GM12878 (cell line): ENCODE results near the gene GRIFIN. TPM values are rescaled to one million over a fixed set of nuclear protein-coding genes. Genes with fewer than 3 reads are reported as not detected.

ENCODE experiments used
- ATAC-seq: fragments of 200-7000 bp; cut with Tn5 transposase; 3 replicates; pipeline ENCODE4 v1.9.1; 2020; ENCODE audit warnings: mild to moderate bottlenecking, moderate library complexity
- BruUV-seq: library from RNA; stranded (reverse); fragments of 400-500 nt; replicated peaks from 2 replicates; lab custom pipeline; 2021; lab: Mats Ljungman, UMichigan
- CTCF ChIA-PET: fragments of 300-600 bp; sonication (Branson Sonifier 250); formaldehyde crosslinking; extraction: SDS; loops from one replicate; lab custom pipeline; 2021; ENCODE audit warnings: inconsistent platforms; lab: Yijun Ruan, JAX
- POLR2A ChIA-PET: fragments of 350-600 bp; formaldehyde crosslinking; extraction: SDS; loops from one replicate; lab custom pipeline; 2021; ENCODE audit warnings: inconsistent platforms; lab: Charles Lee
- RAD21 ChIA-PET: fragments of 300-600 bp; sonication (Branson Sonifier 250); formaldehyde crosslinking; loops from one replicate; lab custom pipeline; 2023; ENCODE audit warnings: antibody characterized with exemption; ENCODE audit not compliant: unreplicated experiment; lab: Charles Lee
- SMC1A ChIA-PET: fragments of 300-600 bp; sonication (Branson Sonifier 250); formaldehyde crosslinking; loops from one replicate; lab custom pipeline; 2023; ENCODE audit not compliant: unreplicated experiment, uncharacterized antibody; lab: Charles Lee
- DNase-seq: peaks from one replicate; pipeline ENCODE4 v3.0.0-alpha.2; 2011; ENCODE audit warnings: low read depth, low spot score
- FAIRE-seq: peaks from 3 replicates; lab custom pipeline; 2011; peaks lifted over from hg19 to GRCh38; lab: Jason Lieb, UNC
- H2AFZ ChIP-seq: 2 replicates; pipeline ENCODE4 v1.6.0; 2011; ENCODE audit warnings: low read depth, low read length, control low read depth; ENCODE audit not compliant: control insufficient read depth
- H3K27ac ChIP-seq: 2 replicates; pipeline ENCODE4 v1.5.1; 2011; ENCODE audit warnings: control low read depth; ENCODE audit not compliant: control insufficient read depth, insufficient read depth
- H3K27me3 ChIP-seq, 2 experiments: replicated peaks in 1 of 2; 2 replicates each; pipeline versions ENCODE4 v1.6.0 to v1.6.1; 2011; ENCODE audit warnings: low read length in 1 of 2; ENCODE audit not compliant: control insufficient read depth in 2 of 2, insufficient read depth in 2 of 2
- H3K36me3 ChIP-seq, 2 experiments: 2 replicates each; pipeline ENCODE4 v1.5.1; 2011; ENCODE audit warnings: low read length in 1 of 2; ENCODE audit not compliant: control insufficient read depth in 2 of 2, insufficient read depth in 2 of 2
- H3K4me1 ChIP-seq: 2 replicates; pipeline ENCODE4 v1.6.1; 2011; ENCODE audit warnings: mild to moderate bottlenecking, low read length, moderate library complexity, mixed read lengths; ENCODE audit not compliant: control insufficient read depth, insufficient read depth
- H3K4me2 ChIP-seq: 2 replicates; pipeline ENCODE4 v1.6.0; 2011; ENCODE audit warnings: control low read depth; ENCODE audit not compliant: control insufficient read depth, insufficient read depth
- H3K4me3 ChIP-seq: fragments of 200-600 bp; sonication (generic); 2 replicates; pipeline ENCODE4 v1.5.1; 2016
- H3K79me2 ChIP-seq: 2 replicates; pipeline ENCODE4 v1.6.0; 2011; ENCODE audit warnings: low read length; ENCODE audit not compliant: control insufficient read depth, insufficient read depth
- H3K9ac ChIP-seq: 2 replicates; pipeline ENCODE4 v1.8.0; 2011; ENCODE audit warnings: low read length, control low read depth, mixed read lengths; ENCODE audit not compliant: control insufficient read depth, insufficient read depth
- H3K9me3 ChIP-seq: replicated peaks from 3 replicates; pipeline ENCODE4 v1.5.1; 2011; ENCODE audit warnings: mild to moderate bottlenecking, low read length; ENCODE audit not compliant: control insufficient read depth, insufficient read depth
- H4K20me1 ChIP-seq: 2 replicates; pipeline ENCODE4 v1.6.0; 2011; ENCODE audit not compliant: control insufficient read depth, insufficient read depth
- GABPA ChIP-seq: IDR thresholded peaks from 2 replicates; pipeline ENCODE4 v1.6.1; 2014; ENCODE audit warnings: antibody characterized with exemption, low read depth, mild to moderate bottlenecking, inconsistent platforms
- NFXL1 ChIP-seq: fragments of 450-650 bp; IDR thresholded peaks from 2 replicates; pipeline ENCODE4 v1.6.1; 2017; ENCODE audit warnings: antibody characterized with exemption, mild to moderate bottlenecking, borderline replicate concordance
- RAD51 ChIP-seq: fragments of 450-650 bp; IDR thresholded peaks from 2 replicates; pipeline ENCODE4 v1.6.1; 2016; ENCODE audit warnings: moderate library complexity, mild to moderate bottlenecking, inconsistent platforms
- SRF ChIP-seq, 2 experiments: IDR thresholded peaks; 2 replicates each; pipeline ENCODE4 v1.6.1; 2011; ENCODE audit warnings: low read depth in 2 of 2, low read length in 2 of 2, mild to moderate bottlenecking in 1 of 2, moderate library complexity in 1 of 2
- TCF3 ChIP-seq: IDR thresholded peaks from 2 replicates; pipeline ENCODE4 v1.6.1; 2012; ENCODE audit warnings: low read depth, mild to moderate bottlenecking, low read length, borderline replicate concordance; ENCODE audit not compliant: insufficient read depth
- ZNF207 ChIP-seq: fragments of 450-650 bp; IDR thresholded peaks from 2 replicates; pipeline ENCODE4 v1.6.1; 2014; ENCODE audit warnings: antibody characterized with exemption, mild to moderate bottlenecking, borderline replicate concordance
- ZNF274 ChIP-seq: IDR thresholded peaks from one replicate; pipeline ENCODE4 v1.8.0; 2011; ENCODE audit not compliant: insufficient read length, insufficient read depth
- WGBS: methylation state at CpG from one replicate; pipeline ENCODE4 v1.1.6; 2016; ENCODE audit warnings: low lambda C conversion rate; ENCODE audit not compliant: insufficient replicate concordance, insufficient coverage; ENCODE audit errors: missing lambda C conversion rate; 5-methylcytosine and 5-hydroxymethylcytosine counted together
- in situ Hi-C: fragments of 300-500 bp; cut with MboI; formaldehyde crosslinking; loops from 9 replicates; pipeline ENCODE4 v1.14.3; 2018; ENCODE audit warnings: mixed read lengths
- intact Hi-C: fragments of 100-400 bp; cut with micrococcal nuclease; formaldehyde crosslinking; loops from one replicate; pipeline ENCODE4 v1.14.2; 2022; ENCODE audit not compliant: unreplicated experiment
- polyA plus RNA-seq, 11 experiments: library from polyadenylated mRNA; depleted of rRNA in 4 of 11; unstranded in 6 of 11; stranded (reverse) in 5 of 11; fragments of >200 nt; fragmentation: Nextera tagmentation in 4 of 11; fragmentation: Illumina TruSeq in 1 of 11; extraction: Ambion mirVana in 4 of 11; extraction: Trizol in 1 of 11; gene quantifications; 1 replicate in 1 of 11; 2 replicates in 10 of 11; pipeline versions ENCODE4 v1.2.1 to v1.2.3, GENCODE V29; 2011 to 2016; ENCODE audit warnings: inconsistent platforms in 2 of 11, missing spikeins in 2 of 11, low read depth in 1 of 11
- total RNA-seq, 4 experiments: library from RNA; depleted of rRNA in 3 of 4; stranded (reverse); fragments of >200 nt in 3 of 4; fragmentation: Illumina TruSeq in 1 of 4; extraction: Trizol in 1 of 4; gene quantifications; 2 replicates each; pipeline versions ENCODE4 v1.2.1 to v1.2.3, GENCODE V29; 2013 to 2021
- TF ChIP-seq, protein P1 (sequence below): IDR thresholded peaks from 2 replicates; pipeline ENCODE4 v1.6.1; 2012; ENCODE audit warnings: improper control_type of control experiment, low read depth, low read length; ENCODE audit not compliant: insufficient replicate concordance
- TF ChIP-seq, protein P2 (sequence below): fragments of 450-650 bp; IDR thresholded peaks from 2 replicates; pipeline ENCODE4 v1.6.1; 2018; ENCODE audit warnings: mild to moderate bottlenecking, low read depth, moderate library complexity; ENCODE audit not compliant: partially characterized antibody
- TF ChIP-seq, protein P3 (sequence below), 3 experiments: IDR thresholded peaks in 2 of 3; conservative IDR thresholded peaks in 1 of 3; 2 replicates each; pipeline ENCODE4 v1.5.1; 2011; ENCODE audit warnings: low read depth in 3 of 3, low read length in 3 of 3, mild to moderate bottlenecking in 3 of 3, control low read depth in 2 of 3, moderate library complexity in 2 of 3, inconsistent platforms in 1 of 3, mixed read lengths in 1 of 3; ENCODE audit not compliant: control insufficient read depth in 2 of 3, insufficient read depth in 1 of 3; ENCODE audit errors: extremely low read depth in 1 of 3

The GRIFIN gene
- total and polyA plus RNA-seq, 10 of the 15 experiments (the other 5 are each of a cell fraction or from before 2014, with no cell fraction given): not detected

DNA sequence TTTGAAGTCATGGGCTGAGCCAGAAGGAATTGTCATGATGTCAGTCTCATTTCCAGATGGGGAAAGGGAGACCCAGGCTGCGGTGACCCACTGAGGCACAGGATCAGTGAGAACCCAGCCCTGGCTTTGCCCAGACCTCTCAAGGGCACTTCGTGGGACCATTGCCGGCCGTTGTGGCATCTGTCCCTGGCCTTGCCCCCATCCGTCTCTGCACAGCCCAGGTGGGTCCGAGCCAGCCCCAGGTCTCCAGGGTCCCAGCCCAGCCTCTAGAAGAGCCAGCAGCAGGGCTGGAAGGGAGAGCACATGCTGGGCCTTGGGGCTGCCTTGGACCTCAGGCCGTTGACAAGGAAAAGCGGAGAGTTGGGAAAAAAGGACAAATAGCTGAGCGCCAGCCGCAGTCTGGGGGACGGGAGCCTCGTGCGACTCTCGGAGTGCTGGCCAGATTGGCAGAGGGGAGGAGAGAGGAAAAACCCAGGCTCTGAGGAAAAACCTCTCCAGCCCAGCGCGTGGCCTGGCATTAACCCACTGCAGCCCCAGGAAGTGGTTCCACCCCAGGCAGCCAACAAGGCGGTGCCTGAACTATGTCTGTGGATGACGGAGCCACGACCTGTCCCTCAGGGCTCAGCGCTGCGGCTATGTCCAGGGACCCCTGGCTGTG, 30.2 kb downstream of the GRIFIN start (continued):
- TF ChIP-seq, protein P1, sequence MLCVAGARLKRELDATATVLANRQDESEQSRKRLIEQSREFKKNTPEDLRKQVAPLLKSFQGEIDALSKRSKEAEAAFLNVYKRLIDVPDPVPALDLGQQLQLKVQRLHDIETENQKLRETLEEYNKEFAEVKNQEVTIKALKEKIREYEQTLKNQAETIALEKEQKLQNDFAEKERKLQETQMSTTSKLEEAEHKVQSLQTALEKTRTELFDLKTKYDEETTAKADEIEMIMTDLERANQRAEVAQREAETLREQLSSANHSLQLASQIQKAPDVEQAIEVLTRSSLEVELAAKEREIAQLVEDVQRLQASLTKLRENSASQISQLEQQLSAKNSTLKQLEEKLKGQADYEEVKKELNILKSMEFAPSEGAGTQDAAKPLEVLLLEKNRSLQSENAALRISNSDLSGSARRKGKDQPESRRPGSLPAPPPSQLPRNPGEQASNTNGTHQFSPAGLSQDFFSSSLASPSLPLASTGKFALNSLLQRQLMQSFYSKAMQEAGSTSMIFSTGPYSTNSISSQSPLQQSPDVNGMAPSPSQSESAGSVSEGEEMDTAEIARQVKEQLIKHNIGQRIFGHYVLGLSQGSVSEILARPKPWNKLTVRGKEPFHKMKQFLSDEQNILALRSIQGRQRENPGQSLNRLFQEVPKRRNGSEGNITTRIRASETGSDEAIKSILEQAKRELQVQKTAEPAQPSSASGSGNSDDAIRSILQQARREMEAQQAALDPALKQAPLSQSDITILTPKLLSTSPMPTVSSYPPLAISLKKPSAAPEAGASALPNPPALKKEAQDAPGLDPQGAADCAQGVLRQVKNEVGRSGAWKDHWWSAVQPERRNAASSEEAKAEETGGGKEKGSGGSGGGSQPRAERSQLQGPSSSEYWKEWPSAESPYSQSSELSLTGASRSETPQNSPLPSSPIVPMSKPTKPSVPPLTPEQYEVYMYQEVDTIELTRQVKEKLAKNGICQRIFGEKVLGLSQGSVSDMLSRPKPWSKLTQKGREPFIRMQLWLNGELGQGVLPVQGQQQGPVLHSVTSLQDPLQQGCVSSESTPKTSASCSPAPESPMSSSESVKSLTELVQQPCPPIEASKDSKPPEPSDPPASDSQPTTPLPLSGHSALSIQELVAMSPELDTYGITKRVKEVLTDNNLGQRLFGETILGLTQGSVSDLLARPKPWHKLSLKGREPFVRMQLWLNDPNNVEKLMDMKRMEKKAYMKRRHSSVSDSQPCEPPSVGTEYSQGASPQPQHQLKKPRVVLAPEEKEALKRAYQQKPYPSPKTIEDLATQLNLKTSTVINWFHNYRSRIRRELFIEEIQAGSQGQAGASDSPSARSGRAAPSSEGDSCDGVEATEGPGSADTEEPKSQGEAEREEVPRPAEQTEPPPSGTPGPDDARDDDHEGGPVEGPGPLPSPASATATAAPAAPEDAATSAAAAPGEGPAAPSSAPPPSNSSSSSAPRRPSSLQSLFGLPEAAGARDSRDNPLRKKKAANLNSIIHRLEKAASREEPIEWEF: no peak

DNA sequence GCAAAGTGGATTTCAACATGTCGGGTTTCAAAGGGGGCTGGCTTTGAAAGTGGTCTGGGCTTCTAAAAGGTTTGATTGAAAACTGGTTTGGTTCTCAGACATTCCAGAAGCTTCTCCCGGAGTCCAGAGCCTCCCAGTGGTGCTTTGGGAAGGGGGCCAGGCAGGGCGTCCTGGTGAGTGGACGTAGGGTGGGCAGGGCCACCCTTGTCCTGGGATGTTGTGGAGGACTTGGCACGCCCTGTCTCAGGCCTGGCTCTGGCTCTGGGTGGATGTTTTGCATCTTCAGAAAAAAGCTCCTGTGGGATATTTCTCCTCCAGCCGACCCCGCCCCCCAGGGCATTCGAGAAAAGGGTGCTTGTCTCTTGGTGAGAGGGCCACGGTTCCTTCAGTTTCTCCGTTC, 31.2 kb downstream of the GRIFIN start:
- H3K4me1 ChIP-seq: no peaks in the 10 kb centered on the region
- no peak overlapping the region for H2AFZ ChIP-seq
- H3K9me3 ChIP-seq: no peaks in the 10 kb centered on the region
- ChIA-PET SMC1A (interaction anchor here (0.8 kb wide), 1 partner anchor 9 kb away, joined by 3 read pairs; no protein-coding TSS in a partner anchor), RAD21 (no interaction called here), CTCF (no interaction called here), POLR2A (no interaction called here)
- 57% methylated on average over 10 of the region's 10 CpGs for WGBS
- no peak overlapping the region for H3K4me3 ChIP-seq
- no peak for ATAC-seq
- BruUV-seq: no TSS peak
- in situ Hi-C loops (no loop called here), intact Hi-C loops (no loop called here)
- no peak overlapping the region for H3K27ac ChIP-seq
- no peak for DNase-seq
- FAIRE-seq: no peak
- no peaks in the 10 kb centered on the region for H3K36me3 ChIP-seq
- H3K27me3 ChIP-seq: no peaks in the 10 kb centered on the region
- H3K9ac ChIP-seq: no peak overlapping the region
- H3K79me2 ChIP-seq: no peaks in the 10 kb centered on the region
- 0 out of 2 replicates have a peak, but pooled peaks cover 3% of the 10 kb centered on the region for H4K20me1 ChIP-seq
- no peak overlapping the region for H3K4me2 ChIP-seq
- TF ChIP-seq SRF (IDR thresholded peaks at IDR 0.05; ENCODE audit: low read depth in 2 of 2, low read length in 2 of 2) (no peak), ZNF274 (no peak), NFXL1 (no peak), TCF3 (no peak), GABPA (no peak), RAD51 (no peak), ZNF207 (no peak)
- TF ChIP-seq, protein P2, sequence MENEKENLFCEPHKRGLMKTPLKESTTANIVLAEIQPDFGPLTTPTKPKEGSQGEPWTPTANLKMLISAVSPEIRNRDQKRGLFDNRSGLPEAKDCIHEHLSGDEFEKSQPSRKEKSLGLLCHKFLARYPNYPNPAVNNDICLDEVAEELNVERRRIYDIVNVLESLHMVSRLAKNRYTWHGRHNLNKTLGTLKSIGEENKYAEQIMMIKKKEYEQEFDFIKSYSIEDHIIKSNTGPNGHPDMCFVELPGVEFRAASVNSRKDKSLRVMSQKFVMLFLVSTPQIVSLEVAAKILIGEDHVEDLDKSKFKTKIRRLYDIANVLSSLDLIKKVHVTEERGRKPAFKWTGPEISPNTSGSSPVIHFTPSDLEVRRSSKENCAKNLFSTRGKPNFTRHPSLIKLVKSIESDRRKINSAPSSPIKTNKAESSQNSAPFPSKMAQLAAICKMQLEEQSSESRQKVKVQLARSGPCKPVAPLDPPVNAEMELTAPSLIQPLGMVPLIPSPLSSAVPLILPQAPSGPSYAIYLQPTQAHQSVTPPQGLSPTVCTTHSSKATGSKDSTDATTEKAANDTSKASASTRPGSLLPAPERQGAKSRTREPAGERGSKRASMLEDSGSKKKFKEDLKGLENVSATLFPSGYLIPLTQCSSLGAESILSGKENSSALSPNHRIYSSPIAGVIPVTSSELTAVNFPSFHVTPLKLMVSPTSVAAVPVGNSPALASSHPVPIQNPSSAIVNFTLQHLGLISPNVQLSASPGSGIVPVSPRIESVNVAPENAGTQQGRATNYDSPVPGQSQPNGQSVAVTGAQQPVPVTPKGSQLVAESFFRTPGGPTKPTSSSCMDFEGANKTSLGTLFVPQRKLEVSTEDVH: no peak
- TF ChIP-seq, protein P3, sequence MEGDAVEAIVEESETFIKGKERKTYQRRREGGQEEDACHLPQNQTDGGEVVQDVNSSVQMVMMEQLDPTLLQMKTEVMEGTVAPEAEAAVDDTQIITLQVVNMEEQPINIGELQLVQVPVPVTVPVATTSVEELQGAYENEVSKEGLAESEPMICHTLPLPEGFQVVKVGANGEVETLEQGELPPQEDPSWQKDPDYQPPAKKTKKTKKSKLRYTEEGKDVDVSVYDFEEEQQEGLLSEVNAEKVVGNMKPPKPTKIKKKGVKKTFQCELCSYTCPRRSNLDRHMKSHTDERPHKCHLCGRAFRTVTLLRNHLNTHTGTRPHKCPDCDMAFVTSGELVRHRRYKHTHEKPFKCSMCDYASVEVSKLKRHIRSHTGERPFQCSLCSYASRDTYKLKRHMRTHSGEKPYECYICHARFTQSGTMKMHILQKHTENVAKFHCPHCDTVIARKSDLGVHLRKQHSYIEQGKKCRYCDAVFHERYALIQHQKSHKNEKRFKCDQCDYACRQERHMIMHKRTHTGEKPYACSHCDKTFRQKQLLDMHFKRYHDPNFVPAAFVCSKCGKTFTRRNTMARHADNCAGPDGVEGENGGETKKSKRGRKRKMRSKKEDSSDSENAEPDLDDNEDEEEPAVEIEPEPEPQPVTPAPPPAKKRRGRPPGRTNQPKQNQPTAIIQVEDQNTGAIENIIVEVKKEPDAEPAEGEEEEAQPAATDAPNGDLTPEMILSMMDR (IDR thresholded peaks at IDR 0.05 in 2 of 3, conservative IDR thresholded peaks at IDR 0.05 in 1 of 3; ENCODE audit: control insufficient read depth in 2 of 3, extremely low read depth in 1 of 3, insufficient read depth in 1 of 3, low read depth in 3 of 3, low read length in 3 of 3): no peak
